K562 (cell line): ENCODE measurements around the gene CCND3. TPM values are rescaled to one million over a fixed set of nuclear protein-coding genes. Genes with fewer than 3 reads are reported as not detected.

Experiments
- C11orf30 ChIP-seq: fragments of 450-650 bp; IDR thresholded peaks from 2 replicates; pipeline ENCODE4 v1.6.1; 2016; ENCODE audit warnings: low read depth, mild to moderate bottlenecking
- EGR1 ChIP-seq: fragments of 450-650 bp; conservative IDR thresholded peaks from 2 replicates; pipeline ENCODE4 v1.6.1; 2017; ENCODE audit warnings: mild to moderate bottlenecking
- GABPA ChIP-seq: fragments of 200-800 bp; sonication (Bioruptor generic); conservative IDR thresholded peaks from 2 replicates; pipeline ENCODE4 v1.6.1; 2016; ENCODE audit warnings: low read depth, missing genetic modification characterization, missing compliant biosample characterization
- GABPB1 ChIP-seq: sonication (generic); formaldehyde crosslinking; IDR thresholded peaks from 2 replicates; pipeline ENCODE4 v1.8.0; 2022; ENCODE audit warnings: mild to moderate bottlenecking, missing genetic modification reagents
- HIVEP1 ChIP-seq: fragments of 250-450 bp; sonication (Bioruptor Pico); IDR thresholded peaks from 2 replicates; pipeline ENCODE4 v1.4.0; 2020; ENCODE audit warnings: mild to moderate bottlenecking
- LCOR ChIP-seq: sonication (generic); formaldehyde crosslinking; IDR thresholded peaks from 2 replicates; pipeline ENCODE4 v1.8.0; 2022; ENCODE audit warnings: mild to moderate bottlenecking, missing genetic modification reagents
- NR2C2 ChIP-seq, 2 experiments: fragments of 200-800 bp in 1 of 2; sonication (Bioruptor generic) in 1 of 2; sonication (generic) in 1 of 2; formaldehyde crosslinking in 1 of 2; IDR thresholded peaks; 2 replicates each; pipeline versions ENCODE4 v1.6.1 to v1.8.0; 2016 to 2022; ENCODE audit warnings: mild to moderate bottlenecking in 1 of 2, missing compliant biosample characterization in 1 of 2, missing genetic modification characterization in 1 of 2, missing genetic modification reagents in 1 of 2
- PBX2 ChIP-seq, 2 experiments: IDR thresholded peaks in 1 of 2; conservative IDR thresholded peaks in 1 of 2; 2 replicates each; pipeline ENCODE4 v1.6.1; 2016; ENCODE audit warnings: low read depth in 2 of 2, mild to moderate bottlenecking in 1 of 2, missing compliant biosample characterization in 1 of 2, missing genetic modification characterization in 1 of 2, moderate library complexity in 1 of 2
- POLR2A ChIP-seq: fragments of 450-650 bp; conservative IDR thresholded peaks from 2 replicates; pipeline ENCODE4 v1.6.1; 2016
- POLR2H ChIP-seq: IDR thresholded peaks from 2 replicates; pipeline ENCODE4 v1.6.1; 2016; ENCODE audit warnings: missing genetic modification characterization, low read depth, mild to moderate bottlenecking, control low read depth, missing compliant biosample characterization, moderate library complexity
- THRAP3 ChIP-seq: fragments of 450-650 bp; IDR thresholded peaks from 2 replicates; pipeline ENCODE4 v1.6.1; 2016; ENCODE audit warnings: mild to moderate bottlenecking, inconsistent platforms, borderline replicate concordance
- ZBTB17 ChIP-seq: fragments of 450-650 bp; formaldehyde crosslinking; IDR thresholded peaks from 2 replicates; pipeline ENCODE4 v1.4.0; 2020; ENCODE audit warnings: mild to moderate bottlenecking
- ZNF592 ChIP-seq: fragments of 450-650 bp; IDR thresholded peaks from 2 replicates; pipeline ENCODE4 v1.6.1; 2017; ENCODE audit warnings: antibody characterized with exemption, mild to moderate bottlenecking
- ZNF76 ChIP-seq: fragments of 250-450 bp; sonication (Bioruptor Pico); IDR thresholded peaks from 2 replicates; pipeline ENCODE4 v1.4.0; 2020; ENCODE audit warnings: mild to moderate bottlenecking, moderate library complexity, borderline replicate concordance
- polyA plus RNA-seq, 8 experiments: library from polyadenylated mRNA; depleted of rRNA in 4 of 8; stranded (reverse) in 5 of 8; unstranded in 3 of 8; fragments of >200 nt; fragmentation: Nextera tagmentation in 2 of 8; fragmentation: Illumina TruSeq in 1 of 8; extraction: Ambion mirVana in 2 of 8; extraction: Trizol in 1 of 8; gene quantifications; 2 replicates each; pipeline versions ENCODE4 v1.2.1 to v1.2.3, GENCODE V29; 2011 to 2014; ENCODE audit warnings: inconsistent platforms in 1 of 8, missing spikeins in 1 of 8
- total RNA-seq, 7 experiments: library from RNA; depleted of rRNA in 6 of 7; stranded (reverse); fragments of >200 nt in 6 of 7; fragmentation: Illumina TruSeq in 2 of 7; extraction: Trizol in 2 of 7; gene quantifications; 2 replicates each; pipeline versions ENCODE4 v1.2.1 to v1.2.3, GENCODE V29; 2011 to 2021; ENCODE audit warnings: low replicate concordance in 1 of 7
- TF ChIP-seq, protein P1 (sequence below): fragments of 450-650 bp; IDR thresholded peaks from 2 replicates; pipeline ENCODE4 v1.6.1; 2016
- TF ChIP-seq, protein P2 (sequence below): fragments of 450-650 bp; IDR thresholded peaks from 2 replicates; pipeline ENCODE4 v1.6.1; 2016; ENCODE audit warnings: antibody characterized with exemption

Gene CCND3
- total and polyA plus RNA-seq, 9 of the 15 experiments (the other 6 are each of a cell fraction or from before 2014, with no cell fraction given) = 21.5 to 204 (median 97.4) TPM

GRCh38 chr6:41942067-41942851, 651 bp upstream of the CCND3 start (continued):
- no peak for TF ChIP-seq NR2C2 (CRISPR knock-in tag; IDR thresholded peaks at IDR 0.05)
- peak; percentile 83 for TF ChIP-seq NR2C2 (tag; IDR thresholded peaks at IDR 0.05)
- TF ChIP-seq THRAP3 = peak; percentile 46; the same call in 1 of the 2 replicates
- peak; percentile 65; the same call in 1 of the 2 replicates for TF ChIP-seq GABPA
- TF ChIP-seq PBX2 (CRISPR knock-in tag; IDR thresholded peaks at IDR 0.05; ENCODE audit: low read depth) = no peak
- peak; percentile 88 for TF ChIP-seq PBX2 (tag; conservative IDR thresholded peaks at IDR 0.05; ENCODE audit: low read depth)
- peak; percentile 25 for TF ChIP-seq ZBTB17 (CRISPR knock-in tag)
- TF ChIP-seq EGR1 = 0 out of 2 replicates have a peak, but pooled peaks have one; percentile 23
- TF ChIP-seq ZNF592 = 0 out of 2 replicates have a peak, but pooled peaks have one; percentile 62
- TF ChIP-seq, protein P1, sequence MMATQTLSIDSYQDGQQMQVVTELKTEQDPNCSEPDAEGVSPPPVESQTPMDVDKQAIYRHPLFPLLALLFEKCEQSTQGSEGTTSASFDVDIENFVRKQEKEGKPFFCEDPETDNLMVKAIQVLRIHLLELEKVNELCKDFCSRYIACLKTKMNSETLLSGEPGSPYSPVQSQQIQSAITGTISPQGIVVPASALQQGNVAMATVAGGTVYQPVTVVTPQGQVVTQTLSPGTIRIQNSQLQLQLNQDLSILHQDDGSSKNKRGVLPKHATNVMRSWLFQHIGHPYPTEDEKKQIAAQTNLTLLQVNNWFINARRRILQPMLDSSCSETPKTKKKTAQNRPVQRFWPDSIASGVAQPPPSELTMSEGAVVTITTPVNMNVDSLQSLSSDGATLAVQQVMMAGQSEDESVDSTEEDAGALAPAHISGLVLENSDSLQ = peak; percentile 90
- peak; percentile 36 for TF ChIP-seq POLR2A
- TF ChIP-seq ZNF76 (CRISPR knock-in tag) = no peak
- TF ChIP-seq, protein P2, sequence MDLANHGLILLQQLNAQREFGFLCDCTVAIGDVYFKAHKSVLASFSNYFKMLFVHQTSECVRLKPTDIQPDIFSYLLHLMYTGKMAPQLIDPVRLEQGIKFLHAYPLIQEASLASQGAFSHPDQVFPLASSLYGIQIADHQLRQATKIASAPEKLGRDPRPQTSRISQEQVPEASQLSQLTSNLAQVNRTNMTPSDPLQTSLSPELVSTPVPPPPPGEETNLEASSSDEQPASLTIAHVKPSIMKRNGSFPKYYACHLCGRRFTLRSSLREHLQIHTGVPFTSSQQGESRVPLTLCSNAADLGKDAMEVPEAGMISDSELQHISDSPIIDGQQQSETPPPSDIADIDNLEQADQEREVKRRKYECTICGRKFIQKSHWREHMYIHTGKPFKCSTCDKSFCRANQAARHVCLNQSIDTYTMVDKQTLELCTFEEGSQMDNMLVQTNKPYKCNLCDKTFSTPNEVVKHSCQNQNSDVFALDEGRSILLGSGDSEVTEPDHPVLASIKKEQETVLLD = peak; percentile 63; the same call in 1 of the 2 replicates
- 0 out of 2 replicates have a peak, but pooled peaks have one; percentile 17 for TF ChIP-seq LCOR (CRISPR knock-in tag)
- peak; percentile 57; the same call in 1 of the 2 replicates for TF ChIP-seq HIVEP1 (CRISPR knock-in tag)
- no peak for TF ChIP-seq POLR2H (tag)
- peak; percentile 53; the same call in 1 of the 2 replicates for TF ChIP-seq GABPB1 (CRISPR knock-in tag)
- TF ChIP-seq C11orf30 = peak; percentile 78
